H54 (cell line): ENCODE results near the gene ELOVL3.
A peak's percentile ranks its signal among the peaks of the same experiment; 100 is the strongest.
"Not testable (repeated sequence)": the region's sequence is repeated elsewhere in the genome, so short reads cannot be mapped to it uniquely, and the experiment has no call there.

Source experiments
- DNase-seq: peaks from one replicate; pipeline ENCODE4 v3.0.0; 2011; ENCODE audit warnings: low spot score, mixed read lengths; ENCODE audit not compliant: insufficient read length
- FAIRE-seq: peaks from 3 replicates; lab custom pipeline; 2011; peaks lifted over from hg19 to GRCh38; lab: Jason Lieb, UNC
- POLR2A ChIP-seq: IDR thresholded peaks from 2 replicates; pipeline ENCODE4 v1.6.1; 2011; ENCODE audit warnings: low read depth, mild to moderate bottlenecking, low read length

ELOVL3 gene

DNA sequence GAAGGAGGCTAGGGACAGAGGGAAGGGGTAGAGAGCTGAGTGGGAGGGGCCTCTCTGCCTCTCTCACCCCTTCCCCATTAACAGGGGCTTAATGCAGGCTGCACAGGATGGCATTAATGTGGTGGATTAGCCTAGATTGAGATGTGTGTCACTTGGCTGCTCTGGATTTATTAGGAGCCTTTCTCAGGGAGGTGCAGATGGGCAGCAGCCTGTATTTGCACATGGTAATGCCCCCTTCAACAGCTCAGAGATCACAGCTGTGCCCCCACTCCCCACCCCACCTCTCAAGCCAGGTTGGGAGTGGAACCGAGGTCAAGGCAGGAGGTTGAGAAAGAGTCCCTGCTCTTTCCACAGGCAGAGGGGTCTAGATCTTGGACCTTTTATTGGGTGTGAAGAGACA, 7.9 kb downstream of the ELOVL3 start:
- DNase-seq = no peak
- no peak for FAIRE-seq
- TF ChIP-seq POLR2A = no peak

DNA sequence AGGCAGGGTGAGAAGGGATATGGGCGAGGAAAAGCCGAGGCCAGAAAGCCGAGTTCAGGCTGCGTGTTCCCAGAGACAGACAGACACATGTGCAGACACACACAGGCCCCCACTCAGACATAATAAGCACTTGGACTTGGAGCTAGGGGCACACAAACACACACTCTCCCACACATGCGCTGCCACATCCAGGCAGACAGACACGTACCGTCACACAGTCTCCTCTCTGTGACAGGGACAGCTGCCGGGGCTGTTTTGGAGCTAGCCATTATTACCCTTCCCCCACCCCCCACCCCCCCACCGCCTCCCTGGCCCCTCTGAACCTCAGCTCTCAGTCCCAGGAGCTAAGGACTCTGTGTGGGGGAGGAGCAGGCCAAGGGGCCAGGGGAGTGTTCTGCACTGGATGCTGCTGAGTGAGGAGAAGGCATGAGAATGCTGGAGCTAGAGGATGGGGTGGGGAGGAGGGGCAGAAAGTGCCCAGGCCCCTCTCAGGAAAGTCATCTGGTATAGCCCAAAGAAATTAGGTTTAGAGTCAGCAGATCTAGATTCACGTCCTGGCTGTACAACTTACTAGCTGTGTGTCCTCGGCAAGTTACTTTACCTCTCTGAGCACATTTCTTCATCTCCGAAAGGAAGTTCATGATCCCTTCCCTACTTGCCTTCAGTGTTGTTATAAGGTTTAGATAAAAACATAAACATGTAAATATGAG, 8.9 kb downstream of the ELOVL3 start:
- TF ChIP-seq POLR2A = no peak
- DNase-seq (no peak), FAIRE-seq (no peak)

DNA sequence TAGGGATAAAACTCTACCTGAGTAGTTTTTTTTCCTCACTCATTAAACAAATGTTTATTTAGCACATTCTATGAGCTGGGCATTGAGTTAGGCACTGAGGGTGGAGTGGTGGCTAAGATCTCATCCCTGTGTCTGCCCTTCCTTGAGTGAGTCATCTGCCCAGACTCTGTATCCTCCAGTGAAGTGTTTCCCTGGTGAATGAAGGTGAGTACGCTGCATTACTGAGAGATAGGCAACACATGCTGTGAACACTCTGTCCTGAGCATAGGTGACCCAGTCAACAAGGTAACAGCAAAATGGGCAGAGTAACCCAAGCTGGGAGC, 9.5 kb downstream of the ELOVL3 start:
- TF ChIP-seq POLR2A = no peak
- peak; percentile 23 for FAIRE-seq
- DNase-seq = peak; percentile 91

DNA sequence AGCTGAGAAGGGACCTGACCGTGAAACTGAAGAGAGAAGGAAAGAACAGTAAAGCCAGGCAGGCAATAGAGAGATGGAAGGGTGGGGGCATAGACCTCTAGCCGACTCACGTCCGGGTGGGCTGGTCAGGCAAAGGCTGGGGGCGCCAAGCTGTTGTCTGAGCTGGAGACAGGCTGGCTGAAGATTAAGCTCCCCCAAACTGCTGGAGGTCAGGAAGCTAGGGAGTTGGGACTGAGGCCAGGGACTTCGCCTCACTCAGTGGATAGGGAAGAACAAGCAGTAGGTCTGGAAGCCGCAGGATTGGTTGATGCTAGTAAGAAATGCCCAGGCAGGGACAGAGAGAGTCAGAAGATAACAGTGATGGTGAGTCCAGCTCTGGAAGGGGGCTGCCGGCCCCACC, 9.9 kb downstream of the ELOVL3 start:
- no peak for TF ChIP-seq POLR2A
- FAIRE-seq (no peak), DNase-seq (no peak)

DNA sequence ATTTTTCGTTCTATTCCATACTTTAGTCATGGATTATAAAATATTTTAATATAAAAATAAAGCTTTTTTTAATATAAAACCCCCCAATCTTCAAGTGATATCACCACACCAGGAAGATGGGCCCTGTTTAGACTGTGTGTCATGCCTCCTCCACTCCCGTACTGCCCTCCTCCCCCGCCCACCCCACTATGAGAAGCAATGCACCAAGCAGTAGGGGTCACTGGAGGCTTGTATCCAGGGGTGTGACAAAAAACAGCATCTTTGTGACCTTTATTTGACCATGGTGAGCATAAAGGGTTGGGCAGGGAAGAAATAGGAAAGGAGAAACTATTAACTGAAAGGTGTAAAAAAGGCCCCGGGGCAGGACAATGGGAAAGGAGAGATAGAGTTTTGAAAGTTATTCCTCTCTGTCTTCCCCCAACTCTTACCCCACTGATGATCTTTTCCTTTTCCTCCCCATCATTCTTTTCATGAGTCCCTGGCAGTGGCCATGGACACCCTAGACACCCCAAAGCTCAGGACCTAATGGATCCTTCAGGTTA, 11.7 kb downstream of the ELOVL3 start:
- no peak for TF ChIP-seq POLR2A
- DNase-seq (no peak), FAIRE-seq (no peak)

DNA sequence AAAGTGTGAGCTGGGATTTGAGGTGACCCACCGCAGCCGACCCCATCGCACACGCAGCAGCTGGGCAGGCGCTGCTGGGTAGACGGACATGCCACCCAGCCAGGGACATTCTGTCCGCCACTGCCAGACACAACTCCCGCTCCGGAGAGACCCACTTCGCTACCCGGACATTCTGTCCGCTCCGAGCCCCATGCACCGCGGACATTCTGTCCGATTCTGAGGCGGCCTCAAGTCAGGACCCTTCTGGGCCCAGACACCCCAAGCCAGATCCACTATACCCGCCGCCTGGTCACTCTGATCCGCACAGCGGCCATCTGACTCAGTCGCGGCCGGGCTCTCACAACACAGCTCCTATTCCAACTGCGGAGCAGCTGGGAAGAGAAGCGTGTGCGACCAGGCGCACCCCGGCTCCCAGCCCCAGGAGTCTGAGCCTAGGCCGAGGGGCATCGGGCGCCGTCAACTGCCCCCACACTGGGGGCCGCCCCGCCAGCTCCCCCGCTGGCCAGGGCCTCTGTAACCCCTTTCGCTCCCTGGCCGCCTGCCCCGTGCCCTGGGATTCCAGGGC, 14.4 kb downstream of the ELOVL3 start:
- no peak for TF ChIP-seq POLR2A
- DNase-seq = no peak
- FAIRE-seq = no peak

DNA sequence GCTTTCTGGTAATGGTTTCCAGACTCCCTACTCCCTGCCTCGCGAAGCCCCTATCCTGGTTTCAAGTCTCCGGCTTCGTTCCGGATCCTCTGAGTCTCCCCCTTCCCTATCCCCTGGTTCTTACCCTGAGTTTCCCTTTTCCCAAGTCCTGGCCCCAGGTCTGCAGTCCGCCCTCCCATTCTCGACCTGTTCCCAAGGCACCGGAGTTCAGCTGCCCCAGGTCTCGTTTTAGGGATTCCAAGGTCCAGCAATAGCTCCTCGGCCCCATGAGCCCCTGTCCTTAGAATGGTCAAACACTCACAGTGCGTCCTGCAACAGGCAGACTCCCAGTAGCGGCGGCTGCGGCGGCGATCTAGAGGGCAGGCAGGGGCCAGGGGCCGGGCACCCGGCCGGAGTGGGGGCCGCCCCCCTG, 14.9 kb downstream of the ELOVL3 start:
- TF ChIP-seq POLR2A = no peak
- FAIRE-seq = no peak
- DNase-seq = no peak

DNA sequence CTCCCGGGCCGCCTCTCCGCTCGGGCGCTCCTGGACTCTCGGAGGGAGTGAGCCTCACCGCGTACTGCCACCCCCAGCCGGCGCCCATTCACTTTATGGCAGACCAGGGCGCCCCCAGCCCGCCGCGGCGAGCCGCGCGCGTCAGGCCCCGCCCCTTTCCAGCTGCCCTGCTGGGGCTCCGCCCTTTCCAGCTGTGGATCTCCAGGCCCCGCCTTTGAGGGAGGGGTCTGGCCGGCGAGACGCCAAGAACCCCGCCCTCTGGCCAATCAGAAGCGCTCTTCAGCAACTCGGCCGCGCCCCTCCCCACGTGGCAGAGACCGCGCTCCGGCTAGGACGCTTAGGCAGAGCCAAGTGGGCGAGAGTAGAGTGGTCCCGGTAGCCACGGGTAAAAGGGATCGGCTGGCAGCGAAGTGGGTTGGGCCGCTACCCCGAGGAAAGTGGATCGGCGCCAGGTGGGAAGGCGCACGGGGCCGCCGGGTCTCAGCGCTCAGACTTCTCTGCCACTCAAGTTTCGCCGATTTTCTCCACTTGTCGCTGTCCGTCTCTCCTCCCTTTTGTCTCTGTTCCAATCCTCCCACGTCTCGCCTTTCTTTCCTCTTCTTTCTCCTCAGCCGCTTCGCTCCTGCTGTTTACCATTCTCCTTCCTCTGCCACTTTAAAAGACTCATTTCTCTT, 15.5 kb downstream of the ELOVL3 start, which contains the start of gene PITX3:
PITX3 (minus strand) TSS at position 69 of the 674 bp plus-strand sequence. CDS start 9,432 bp downstream, outside the sequence.
- no peak for TF ChIP-seq POLR2A
- DNase-seq (no peak), FAIRE-seq (no peak)

DNA sequence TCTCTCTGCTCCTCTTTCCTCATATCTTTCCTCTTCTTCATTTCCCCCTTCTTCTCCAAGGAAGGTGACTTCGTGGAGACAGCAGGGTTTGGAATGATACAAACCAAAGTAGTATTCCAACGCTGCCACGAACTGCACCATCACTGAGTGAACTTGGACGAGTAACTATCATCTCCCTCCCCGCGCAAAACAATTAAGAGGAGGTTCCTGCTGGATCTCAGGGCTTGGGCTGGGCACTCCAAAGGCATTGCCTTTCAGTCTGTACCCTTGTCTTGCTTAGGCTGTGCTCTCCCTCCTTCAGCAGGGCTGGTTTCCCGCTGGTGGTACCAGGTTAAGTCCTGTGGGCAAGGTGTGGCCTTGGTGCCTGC, 16.0 kb downstream of the ELOVL3 start:
- no peak for TF ChIP-seq POLR2A
- DNase-seq (no peak), FAIRE-seq (no peak)

DNA sequence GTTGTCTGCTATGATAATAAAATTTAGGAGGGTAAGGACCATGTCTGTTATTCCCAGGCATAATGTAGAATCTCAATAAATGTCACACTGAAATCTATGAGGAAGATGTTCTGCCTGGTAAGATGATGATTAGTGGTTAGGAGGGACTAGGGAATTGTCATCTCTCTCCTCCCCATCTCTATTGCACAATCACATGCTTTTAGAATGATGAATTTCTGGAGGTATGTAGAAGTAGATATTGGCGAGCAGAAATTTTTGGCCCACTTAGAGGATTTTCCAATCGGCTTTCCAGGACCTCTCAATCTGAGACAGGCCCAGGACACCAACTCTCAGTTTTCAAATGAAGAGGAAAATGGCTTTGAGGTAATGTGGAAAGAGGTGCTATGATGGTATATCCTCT, 17.2 kb downstream of the ELOVL3 start:
- FAIRE-seq = no peak
- peak; percentile 61 for DNase-seq
- TF ChIP-seq POLR2A = no peak

DNA sequence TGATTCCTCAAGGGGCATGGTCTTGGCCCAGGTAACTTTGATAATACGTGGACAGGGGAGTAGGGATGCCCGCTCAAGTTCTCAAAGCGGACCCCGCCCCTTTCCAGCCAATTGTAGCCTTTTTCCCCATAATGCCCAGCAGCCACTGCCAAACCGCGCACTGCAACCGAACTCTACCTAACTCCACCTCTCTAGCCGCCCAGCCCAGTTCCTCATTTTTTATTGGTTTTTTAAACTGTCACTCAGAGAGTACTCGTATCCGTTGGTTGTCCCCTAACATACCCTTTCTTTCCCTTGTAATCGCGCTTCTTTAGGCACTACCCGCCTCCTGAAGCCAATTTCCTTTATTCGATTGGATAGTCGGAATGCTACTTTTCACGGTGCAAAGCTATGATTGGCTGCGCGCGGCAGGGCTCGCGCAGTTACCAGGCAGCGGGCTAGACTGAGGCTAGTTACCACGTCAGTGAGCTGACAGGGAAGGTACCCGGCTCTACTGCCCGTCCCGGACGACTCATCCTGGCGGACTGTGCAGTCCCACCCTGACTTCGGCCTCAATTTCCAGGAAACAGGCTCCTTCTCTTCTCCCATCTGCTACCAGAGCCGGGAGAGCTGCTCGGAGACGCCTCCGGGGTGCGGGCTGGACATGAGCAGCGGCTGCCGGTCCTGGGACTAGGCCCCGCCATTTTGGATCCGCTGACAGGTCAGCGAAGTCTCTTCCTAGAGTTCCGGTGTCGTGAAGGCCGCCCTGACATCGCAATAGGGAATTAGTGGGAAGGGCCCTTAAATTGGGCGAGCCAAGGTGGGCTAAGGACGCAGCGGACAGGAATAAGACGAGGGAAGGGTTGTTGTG, 19.2 kb downstream of the ELOVL3 start, which contains the start of gene GBF1:
GBF1 (plus strand) TSS at position 451 of the 850 bp plus-strand sequence. CDS start 13,407 bp downstream, outside the sequence.
- peak; percentile 78 for FAIRE-seq
- DNase-seq = peak; percentile 100
- TF ChIP-seq POLR2A = peak; percentile 94

DNA sequence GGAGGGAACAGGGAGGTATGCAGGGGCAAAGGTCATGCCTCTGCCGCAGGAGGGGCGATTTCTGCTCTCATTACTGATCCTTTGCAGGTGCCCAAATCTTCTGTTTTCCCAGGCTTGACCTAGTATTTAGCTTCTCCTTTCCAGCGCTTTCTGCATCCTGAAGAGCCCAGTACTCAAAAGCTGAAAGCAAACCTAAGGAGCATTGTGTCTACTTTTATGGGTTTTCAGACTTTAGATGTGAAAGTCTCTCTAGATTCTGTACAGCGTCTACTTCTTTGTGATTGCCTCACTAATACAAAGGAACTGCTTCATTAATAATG, 19.8 kb downstream of the ELOVL3 start:
- TF ChIP-seq POLR2A = no peak
- DNase-seq (no peak), FAIRE-seq (no peak)

DNA sequence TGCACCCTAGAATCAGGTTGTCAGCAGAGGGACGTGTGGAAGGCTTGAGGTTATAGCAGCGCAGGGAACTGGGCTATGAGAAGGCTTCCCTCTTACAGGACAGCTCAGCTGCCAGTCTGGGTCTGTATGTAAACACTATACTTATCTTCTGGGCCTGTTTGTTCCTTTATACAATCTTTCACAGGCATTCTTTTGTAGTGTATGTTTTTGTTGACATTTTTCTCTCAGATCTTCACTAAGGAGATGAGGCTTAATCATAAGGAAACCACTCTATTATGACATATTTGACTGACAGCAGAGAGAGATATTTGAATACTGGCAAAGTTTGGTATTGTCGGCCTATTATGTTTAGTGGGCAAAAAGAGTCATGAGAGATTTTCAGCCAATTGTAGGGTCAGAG, 20.2 kb downstream of the ELOVL3 start:
- FAIRE-seq (no peak), DNase-seq (no peak)
- TF ChIP-seq POLR2A = no peak

DNA sequence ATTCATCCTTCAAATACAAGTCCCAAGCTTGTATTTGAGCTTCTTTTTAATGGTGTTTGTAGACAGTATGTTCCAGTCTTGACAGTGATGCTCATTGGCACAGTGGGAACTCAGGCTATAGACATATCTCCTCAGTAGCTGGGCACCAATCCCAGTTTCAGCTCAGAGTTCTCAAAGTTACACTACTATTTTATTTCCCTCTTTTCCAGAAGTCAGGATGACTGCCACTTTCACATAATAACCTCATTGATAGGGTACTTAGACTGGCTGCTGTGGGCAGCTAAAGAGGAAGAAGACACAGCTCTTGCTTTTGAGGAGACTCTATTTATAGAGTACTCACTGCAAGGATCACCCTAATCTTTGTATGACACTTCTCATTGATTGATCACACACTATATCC, 21.6 kb downstream of the ELOVL3 start:
- TF ChIP-seq POLR2A = no peak
- FAIRE-seq (no peak), DNase-seq (no peak)

DNA sequence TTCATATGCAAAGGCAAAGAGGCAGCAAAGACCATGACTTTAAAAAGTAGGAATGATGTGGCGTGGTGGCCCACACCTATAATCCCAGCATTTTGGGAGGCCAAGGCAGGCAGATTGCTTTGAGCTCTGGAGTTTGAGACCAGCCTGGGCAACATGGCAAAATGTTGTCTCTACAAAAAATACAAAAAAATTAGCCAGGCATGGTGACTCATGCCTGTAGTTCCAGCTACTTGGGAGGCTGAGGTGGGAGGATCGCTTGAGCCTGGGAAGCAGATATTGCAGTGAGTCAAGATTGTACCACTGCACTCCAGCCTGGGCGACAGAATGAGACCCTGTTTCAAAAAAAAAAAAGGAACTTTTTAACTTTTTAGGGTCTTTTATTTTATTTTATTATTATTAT, 26.4 kb downstream of the ELOVL3 start:
- not testable (repeated sequence) for FAIRE-seq, DNase-seq
